ENCODE results near the gene SNX2.

SNX2 gene

GRCh38 chr5:122774861-122775549 is at the start of gene SNX2:
Gene SNX2 (plus strand): TSS chr5:122775080. CDS start chr5:122775104, 24 bp downstream.
- no peak for TF ChIP-seq JUND (IDR thresholded peaks at IDR 0.05; ENCODE audit: low read depth)
- in situ Hi-C loops (cut with HindIII; ENCODE audit: low pct_unique_long_range_greater_than_20kb, low sequenced_read_pairs): no loop called here
- DNase-seq (ENCODE audit: low read depth in 1 of 2, low spot score in 1 of 2): peak; percentile 69 to 92

- in situ Hi-C loops (cut with HindIII; ENCODE audit: low pct_unique_long_range_greater_than_20kb, low sequenced_read_pairs): no loop called here
- peak in 1 of 2 experiments; percentile 13 for DNase-seq (ENCODE audit: low read depth in 1 of 2, low spot score in 1 of 2)
- TF ChIP-seq JUND (IDR thresholded peaks at IDR 0.05; ENCODE audit: low read depth): no peak
Measured at GRCh38 chr5:122727112-122727541, 47.8 kb upstream of the SNX2 start.

- no peak for DNase-seq (ENCODE audit: low read depth in 1 of 2, low spot score in 1 of 2)
- in situ Hi-C loops (cut with HindIII; ENCODE audit: low pct_unique_long_range_greater_than_20kb, low sequenced_read_pairs): no loop called here
- no peak for TF ChIP-seq JUND (IDR thresholded peaks at IDR 0.05; ENCODE audit: low read depth)
Measured at GRCh38 chr5:122730037-122730436, 44.8 kb upstream of the SNX2 start.

GRCh38 chr5:122730456-122730855 is 44.4 kb upstream of the SNX2 start:
- DNase-seq (ENCODE audit: low read depth in 1 of 2, low spot score in 1 of 2): no peak
- in situ Hi-C loops (cut with HindIII; ENCODE audit: low pct_unique_long_range_greater_than_20kb, low sequenced_read_pairs): no loop called here
- no peak for TF ChIP-seq JUND (IDR thresholded peaks at IDR 0.05; ENCODE audit: low read depth)

GRCh38 chr5:122736086-122736845 is 38.6 kb upstream of the SNX2 start:
- DNase-seq (ENCODE audit: low read depth in 1 of 2, low spot score in 1 of 2): no peak
- in situ Hi-C loops (cut with HindIII; ENCODE audit: low pct_unique_long_range_greater_than_20kb, low sequenced_read_pairs): no loop called here

GRCh38 chr5:122738088-122738487 is 36.8 kb upstream of the SNX2 start:
- peak in 1 of 2 experiments; percentile 61 for DNase-seq (ENCODE audit: low read depth in 1 of 2, low spot score in 1 of 2)
- in situ Hi-C loops (cut with HindIII; ENCODE audit: low pct_unique_long_range_greater_than_20kb, low sequenced_read_pairs): no loop called here
- TF ChIP-seq JUND (IDR thresholded peaks at IDR 0.05; ENCODE audit: low read depth): no peak

More at GRCh38 chr5:122736086-122736845, 38.6 kb upstream of the SNX2 start:
- TF ChIP-seq JUND (IDR thresholded peaks at IDR 0.05; ENCODE audit: low read depth): no peak

GRCh38 chr5:122741681-122742080 is 33.2 kb upstream of the SNX2 start:
- TF ChIP-seq JUND (IDR thresholded peaks at IDR 0.05; ENCODE audit: low read depth): no peak
- in situ Hi-C loops (cut with HindIII; ENCODE audit: low pct_unique_long_range_greater_than_20kb, low sequenced_read_pairs): no loop called here
- no peak for DNase-seq (ENCODE audit: low read depth in 1 of 2, low spot score in 1 of 2)

GRCh38 chr5:122743261-122743660 is 31.6 kb upstream of the SNX2 start:
- no peak for DNase-seq (ENCODE audit: low read depth in 1 of 2, low spot score in 1 of 2)
- TF ChIP-seq JUND (IDR thresholded peaks at IDR 0.05; ENCODE audit: low read depth): no peak
- in situ Hi-C loops (cut with HindIII; ENCODE audit: low pct_unique_long_range_greater_than_20kb, low sequenced_read_pairs): no loop called here

- DNase-seq (ENCODE audit: low read depth in 1 of 2, low spot score in 1 of 2): no peak
- TF ChIP-seq JUND (IDR thresholded peaks at IDR 0.05; ENCODE audit: low read depth): no peak
- in situ Hi-C loops (cut with HindIII; ENCODE audit: low pct_unique_long_range_greater_than_20kb, low sequenced_read_pairs): no loop called here
Measured at GRCh38 chr5:122745597-122745996, 29.3 kb upstream of the SNX2 start.

GRCh38 chr5:122749886-122750285 is 25.0 kb upstream of the SNX2 start:
- no peak for TF ChIP-seq JUND (IDR thresholded peaks at IDR 0.05; ENCODE audit: low read depth)
- DNase-seq (ENCODE audit: low read depth in 1 of 2, low spot score in 1 of 2): peak in 1 of 2 experiments; percentile 35
- in situ Hi-C loops (cut with HindIII; ENCODE audit: low pct_unique_long_range_greater_than_20kb, low sequenced_read_pairs): no loop called here

- DNase-seq (ENCODE audit: low read depth in 1 of 2, low spot score in 1 of 2): no peak
- in situ Hi-C loops (cut with HindIII; ENCODE audit: low pct_unique_long_range_greater_than_20kb, low sequenced_read_pairs): no loop called here
- TF ChIP-seq JUND (IDR thresholded peaks at IDR 0.05; ENCODE audit: low read depth): no peak
Measured at GRCh38 chr5:122751293-122751782, 23.5 kb upstream of the SNX2 start.

- TF ChIP-seq JUND (IDR thresholded peaks at IDR 0.05; ENCODE audit: low read depth): no peak
- in situ Hi-C loops (cut with HindIII; ENCODE audit: low pct_unique_long_range_greater_than_20kb, low sequenced_read_pairs): no loop called here
- no peak for DNase-seq (ENCODE audit: low read depth in 1 of 2, low spot score in 1 of 2)
Measured at GRCh38 chr5:122753500-122753899, 21.4 kb upstream of the SNX2 start.

GRCh38 chr5:122755783-122756182 is 19.1 kb upstream of the SNX2 start:
- TF ChIP-seq JUND (IDR thresholded peaks at IDR 0.05; ENCODE audit: low read depth): no peak
- in situ Hi-C loops (cut with HindIII; ENCODE audit: low pct_unique_long_range_greater_than_20kb, low sequenced_read_pairs): no loop called here
- DNase-seq (ENCODE audit: low read depth in 1 of 2, low spot score in 1 of 2): no peak
